Glutamatergic neuron (in vitro differentiated cells): ENCODE measurements around the gene EVL. TPM values are rescaled to one million over a fixed set of nuclear protein-coding genes. Genes with fewer than 3 reads are reported as not detected.

Experiments used
- DNase-seq: peaks from one replicate; pipeline ENCODE4 v3.0.0; 2022
- H3K27ac Mint-ChIP-seq: one replicate; pipeline ENCODE4 v1.8.0; 2020; ENCODE audit warnings: mild to moderate bottlenecking, mixed read lengths, inconsistent platforms; ENCODE audit not compliant: unreplicated experiment
- H3K27me3 Mint-ChIP-seq: one replicate; pipeline ENCODE4 v1.8.0; 2020; ENCODE audit warnings: mild to moderate bottlenecking, moderate library complexity, mixed read lengths, inconsistent platforms; ENCODE audit not compliant: unreplicated experiment
- H3K36me3 Mint-ChIP-seq: one replicate; pipeline ENCODE4 v1.8.0; 2020; ENCODE audit warnings: mild to moderate bottlenecking, mixed read lengths, inconsistent platforms; ENCODE audit not compliant: unreplicated experiment
- H3K4me1 Mint-ChIP-seq: one replicate; pipeline ENCODE4 v1.8.0; 2020; ENCODE audit warnings: mild to moderate bottlenecking, low read depth, mixed read lengths, inconsistent platforms; ENCODE audit not compliant: unreplicated experiment
- H3K4me3 Mint-ChIP-seq: one replicate; pipeline ENCODE4 v1.8.0; 2020; ENCODE audit warnings: mild to moderate bottlenecking, mixed read lengths, inconsistent platforms; ENCODE audit not compliant: unreplicated experiment
- H3K9me3 Mint-ChIP-seq: one replicate; pipeline ENCODE4 v1.8.0; 2020; ENCODE audit warnings: mild to moderate bottlenecking, moderate library complexity, mixed read lengths, inconsistent platforms; ENCODE audit not compliant: unreplicated experiment
- CTCF ChIP-seq: fragments of 200-600 bp; sonication (generic); IDR thresholded peaks from one replicate; pipeline ENCODE4 v1.5.0; 2021; ENCODE audit not compliant: partially characterized antibody, unreplicated experiment
- total RNA-seq: library from RNA; stranded (reverse); fragmentation: NEBNext Ultra II Directional; extraction: Animal tissue kit (Norgen Biotek cat#: 25700); gene quantifications from one replicate; pipeline ENCODE4 v1.2.1, GENCODE V29; 2021; ENCODE audit not compliant: unreplicated experiment

Gene EVL
- total RNA-seq, 1 donor from 2014 or later, result 381 TPM

DNA sequence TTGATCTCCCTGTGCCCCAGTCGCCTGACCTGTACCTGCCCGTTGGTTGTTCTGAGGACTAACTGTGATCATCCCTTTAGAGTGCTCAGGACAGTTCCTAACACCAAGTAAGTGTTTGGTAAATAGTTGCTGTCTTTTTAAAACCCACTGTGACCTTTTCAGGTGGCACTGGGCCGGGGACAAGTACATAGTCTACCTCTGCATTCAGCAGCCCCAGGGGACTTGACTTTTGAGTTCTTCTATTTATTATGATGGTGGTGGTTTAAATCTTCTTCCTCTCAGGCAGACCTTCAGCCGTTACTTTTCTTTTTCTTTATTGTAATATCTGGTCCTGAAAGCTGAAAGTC, 38.8 kb downstream of the EVL start:
- TF ChIP-seq CTCF, result no peak
- H3K4me1 Mint-ChIP-seq, result peaks cover 18% of the 10 kb centered on the region
- no peak for DNase-seq
- H3K9me3 Mint-ChIP-seq, result peaks cover 9% of the 10 kb centered on the region
- H3K36me3 Mint-ChIP-seq, result no peaks in the 10 kb centered on the region
- H3K4me3 Mint-ChIP-seq, result no peak overlapping the region
- no peak overlapping the region for H3K27ac Mint-ChIP-seq
- H3K27me3 Mint-ChIP-seq, result peaks cover 10% of the 10 kb centered on the region

DNA sequence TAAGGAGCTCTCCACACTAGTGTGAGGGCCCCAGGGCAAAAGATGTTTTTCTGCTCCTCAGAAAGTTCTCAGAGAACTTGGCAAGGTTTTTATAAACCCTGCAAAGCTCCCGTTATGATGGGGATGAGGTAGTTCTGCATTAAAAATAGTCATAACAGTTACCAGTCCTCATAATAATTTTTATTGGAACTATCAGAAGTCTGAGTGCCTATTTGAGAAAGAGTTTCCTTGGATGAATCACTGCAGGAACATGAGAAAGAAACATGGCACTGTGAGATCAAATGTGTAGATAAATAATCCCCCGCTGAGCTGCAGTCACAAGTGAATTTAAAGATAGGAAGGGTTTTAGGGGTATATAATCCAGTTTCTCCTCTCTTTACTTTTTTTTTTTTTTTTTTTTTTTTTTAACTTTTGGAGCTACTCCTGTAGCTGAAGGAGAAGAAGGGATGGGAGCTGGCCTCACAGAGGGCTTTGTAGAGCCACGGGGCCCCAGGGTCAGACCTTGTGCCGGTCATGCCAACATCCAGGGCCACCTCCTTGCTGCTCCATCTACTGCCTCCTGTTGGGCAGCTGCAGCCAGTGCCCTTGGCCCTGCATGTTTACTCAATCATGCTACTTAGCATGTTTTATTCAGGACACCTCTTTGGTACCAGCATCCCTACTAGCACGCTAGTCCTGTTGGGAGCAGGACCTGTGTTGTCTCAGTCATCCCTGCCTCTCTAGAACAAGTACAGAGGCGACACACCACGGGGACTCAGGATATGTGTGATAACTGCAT, 39.5 kb downstream of the EVL start:
- TF ChIP-seq CTCF, result no peak
- Mint-ChIP-seq H3K4me1 (peaks cover 21% of the 10 kb centered on the region), H3K4me3 (no peak overlapping the region), H3K36me3 (no peaks in the 10 kb centered on the region), H3K9me3 (peaks cover 16% of the 10 kb centered on the region), H3K27ac (no peak overlapping the region), H3K27me3 (peaks cover 10% of the 10 kb centered on the region)
- no peak for DNase-seq

DNA sequence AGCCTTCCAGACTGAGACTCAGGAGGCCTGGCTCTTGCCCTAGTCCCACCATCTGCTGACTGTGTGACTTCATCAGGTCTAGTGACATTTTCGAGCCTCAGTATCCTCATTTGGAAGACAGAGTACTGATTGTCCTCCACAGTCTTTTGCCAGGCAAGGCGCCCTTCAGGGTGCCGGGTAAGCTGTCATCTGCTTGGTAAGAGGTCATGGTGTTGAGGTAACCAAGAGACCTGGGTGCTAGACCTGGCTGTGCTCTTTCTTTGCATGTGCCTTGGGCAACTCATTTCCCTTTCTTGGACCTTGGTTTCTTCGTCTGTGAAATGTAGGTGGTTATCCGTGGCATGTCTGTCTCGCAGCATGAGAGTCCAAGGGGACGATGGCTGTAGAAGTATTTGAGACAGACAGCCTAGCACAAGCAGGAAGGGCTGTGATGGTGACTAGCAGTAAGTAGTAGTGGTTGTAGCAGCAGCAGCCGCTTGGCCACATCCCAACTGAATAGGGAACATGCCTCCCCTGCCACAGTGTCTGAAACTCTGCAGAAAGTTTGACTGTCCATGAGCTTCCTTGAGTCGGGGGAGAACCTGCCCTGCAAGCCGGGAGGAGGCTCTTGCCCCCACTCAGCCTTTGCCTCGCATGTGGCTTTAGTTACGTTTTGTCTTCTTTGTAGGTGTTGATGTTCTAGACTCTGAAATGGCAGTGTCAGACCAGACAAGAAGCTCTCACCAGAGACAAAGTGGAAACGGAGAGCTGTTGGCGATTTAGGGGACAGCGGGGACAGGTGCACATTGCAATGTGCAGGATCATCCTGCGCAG, 40.3 kb downstream of the EVL start:
- TF ChIP-seq CTCF, result no peak
- no peak overlapping the region for H3K27ac Mint-ChIP-seq
- no peaks in the 10 kb centered on the region for H3K36me3 Mint-ChIP-seq
- peaks cover 6% of the 10 kb centered on the region for H3K27me3 Mint-ChIP-seq
- peaks cover 21% of the 10 kb centered on the region for H3K4me1 Mint-ChIP-seq
- H3K4me3 Mint-ChIP-seq, result no peak overlapping the region
- DNase-seq, result no peak
- peaks cover 17% of the 10 kb centered on the region for H3K9me3 Mint-ChIP-seq

- DNase-seq, result no peak
- TF ChIP-seq CTCF, result no peak
- Mint-ChIP-seq H3K36me3 (no peaks in the 10 kb centered on the region), H3K27ac (no peak overlapping the region), H3K9me3 (peaks cover 17% of the 10 kb centered on the region), H3K4me1 (peaks cover 21% of the 10 kb centered on the region), H3K27me3 (peaks cover 6% of the 10 kb centered on the region), H3K4me3 (no peak overlapping the region)
These were observed 41.3 kb downstream of the EVL start for GRCh38 chr14:100106250-100107112.
